Cortex of kidney (tissue), 1 donor: ENCODE data around the gene BICRA.

ENCODE experiments used
- DNase-seq: peaks from one replicate; lab custom pipeline; 2025; lab: John Stamatoyannopoulos, UW

Gene BICRA

DNA sequence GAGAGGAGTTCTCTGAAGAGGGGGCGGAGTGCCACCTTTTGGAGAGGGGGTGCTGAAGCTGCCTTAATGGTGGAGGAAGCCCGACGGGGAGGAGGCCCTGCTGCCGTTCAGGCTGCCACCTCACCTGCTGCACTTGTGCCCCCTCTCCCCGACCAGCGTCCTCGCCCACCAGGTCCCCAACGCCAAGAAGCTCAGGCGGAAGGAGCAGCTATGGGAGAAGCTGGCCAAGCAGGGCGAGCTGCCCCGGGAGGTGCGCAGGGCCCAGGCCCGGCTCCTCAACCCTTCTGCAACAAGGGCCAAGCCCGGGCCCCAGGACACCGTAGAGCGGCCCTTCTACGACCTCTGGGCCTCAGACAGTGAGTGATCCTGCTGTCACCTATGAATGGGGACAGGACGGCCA is 141.8 kb downstream of the BICRA start:
- no peak for DNase-seq

DNA sequence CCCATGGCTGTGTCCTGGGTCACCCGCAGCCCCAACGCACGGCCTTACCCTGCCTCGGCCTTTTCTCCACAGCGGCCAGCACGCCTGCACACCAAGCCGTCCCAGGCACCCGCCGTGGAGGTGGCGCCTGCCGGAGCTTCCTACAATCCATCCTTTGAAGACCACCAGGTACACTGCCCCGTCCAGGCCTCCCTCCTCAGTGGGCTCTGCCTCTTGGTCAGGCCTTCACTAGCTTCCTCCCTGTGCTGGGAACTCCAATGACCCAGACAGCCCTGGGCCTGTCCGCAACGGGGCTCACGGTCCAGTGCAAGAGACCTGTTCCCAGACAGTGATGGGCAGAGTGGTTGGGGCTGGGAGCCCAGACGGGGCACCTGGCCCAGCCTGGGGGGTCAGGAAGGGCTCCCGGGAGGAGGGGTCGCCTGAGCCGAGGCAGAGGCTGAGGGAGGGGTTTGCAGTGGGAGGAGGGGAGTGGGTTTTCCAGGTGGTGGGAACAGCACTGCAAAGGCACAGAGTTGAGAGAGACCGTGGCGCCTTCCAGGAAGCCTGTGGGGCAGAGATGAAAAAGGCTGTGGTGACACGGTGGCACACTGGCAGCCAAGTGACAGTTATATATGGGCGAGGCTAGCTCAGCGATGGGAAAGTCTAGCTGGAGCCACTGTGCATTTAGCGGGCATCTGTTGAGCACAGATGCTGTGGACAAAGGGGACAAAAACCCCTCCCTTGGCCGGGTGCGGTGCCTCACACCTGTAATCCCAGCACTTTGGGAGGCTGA is 143.7 kb downstream of the BICRA start:
- no peak for DNase-seq
